AG04449 (cell line): ENCODE results near the gene VMO1.

Source experiments
- CTCF ChIA-PET: fragments of 350-600 bp; formaldehyde crosslinking; extraction: SDS; loops from one replicate; lab custom pipeline; 2021; ENCODE audit warnings: antibody characterized with exemption; lab: Yijun Ruan, JAX
- POLR2A ChIA-PET: fragments of 400-600, 350-600 bp; formaldehyde crosslinking; extraction: SDS; loops from one replicate; lab custom pipeline; 2020; ENCODE audit warnings: antibody characterized with exemption, inconsistent platforms; lab: Yijun Ruan, JAX
- DNase-seq: peaks from one replicate; pipeline ENCODE4 v3.0.0-alpha.2; 2010; ENCODE audit warnings: low read depth, low spot score
- H3K4me3 ChIP-seq: 2 replicates; pipeline ENCODE4 v1.5.1; 2011; ENCODE audit warnings: low read depth, mild to moderate bottlenecking, control low read depth, low read length
- CTCF ChIP-seq: IDR thresholded peaks from one replicate; pipeline ENCODE4 v1.5.1; 2011; ENCODE audit warnings: mild to moderate bottlenecking, moderate library complexity, low read length, control low read depth, inconsistent platforms; ENCODE audit not compliant: insufficient read depth; ENCODE audit errors: missing control alignments

VMO1 gene

GRCh38 chr17:4771519-4772234 lies 14.5 kb downstream of the VMO1 start, which contains the start of gene TM4SF5:
Gene TM4SF5 (plus strand): TSS chr17:4771886. CDS start chr17:4771923, 37 bp downstream.
- ChIA-PET POLR2A (no interaction called here), CTCF (interaction anchor here (0.6 to 11.4 kb wide), 2 partner anchors 16 to 351 kb away, joined by 4 to 135 read pairs; partner anchors contain the start of genes GLTPD2 and VMO1)
- no peak for TF ChIP-seq CTCF
- no peak for DNase-seq
- no peak within 1 kb of the TSS for H3K4me3 ChIP-seq

GRCh38 chr17:4769628-4770027 lies 16.5 kb downstream of the VMO1 start:
- no peak for TF ChIP-seq CTCF
- CTCF ChIA-PET, result interaction anchor here (2.0 kb wide), 1 partner anchor 19 kb away, joined by 7 read pairs; the partner anchor contains the start of gene GLTPD2
- H3K4me3 ChIP-seq, result no peak overlapping the region
- DNase-seq, result no peak
- POLR2A ChIA-PET, result no interaction called here

GRCh38 chr17:4768298-4768697 lies 17.9 kb downstream of the VMO1 start:
- DNase-seq, result no peak
- no peak overlapping the region for H3K4me3 ChIP-seq
- ChIA-PET POLR2A (no interaction called here), CTCF (interaction anchor here (1.1 to 2.0 kb wide), 2 partner anchors 20 to 22 kb away, joined by 3 to 7 read pairs; partner anchors contain the start of gene GLTPD2)
- TF ChIP-seq CTCF, result no peak

- CTCF ChIA-PET, result no interaction called here
- DNase-seq, result no peak
- POLR2A ChIA-PET, result no interaction called here
- H3K4me3 ChIP-seq, result no peak overlapping the region
- no peak for TF ChIP-seq CTCF
Measured at GRCh38 chr17:4766723-4767122, 19.4 kb downstream of the VMO1 start.

GRCh38 chr17:4766201-4766600 lies 20.0 kb downstream of the VMO1 start:
- POLR2A ChIA-PET, result no interaction called here
- no peak for DNase-seq
- no peak for TF ChIP-seq CTCF
- no peak overlapping the region for H3K4me3 ChIP-seq
- CTCF ChIA-PET, result interaction anchor here (0.7 to 1.1 kb wide), 2 partner anchors 65 to 118 kb away, joined by 3 to 4 read pairs; no protein-coding TSS in a partner anchor

GRCh38 chr17:4764595-4764994 lies 21.6 kb downstream of the VMO1 start:
- no peak overlapping the region for H3K4me3 ChIP-seq
- TF ChIP-seq CTCF, result no peak
- DNase-seq, result no peak
- ChIA-PET POLR2A (no interaction called here), CTCF (no interaction called here)
